Testis (tissue), 3 donors: ENCODE measurements around the gene COMMD3. TPM values are rescaled to one million over a fixed set of nuclear protein-coding genes. Genes with fewer than 3 reads are reported as not detected.
"Not testable (repeated sequence)": the region's sequence is repeated elsewhere in the genome, so short reads cannot be mapped to it uniquely, and the experiment has no call there.

ENCODE experiments used
- DNase-seq: peaks from one replicate; pipeline ENCODE4 v3.0.0-alpha.2; 2019
- H3K27ac ChIP-seq, 2 donors: fragments of 200-600 bp; sonication (generic); one replicate each; pipeline ENCODE4 v1.5.1; 2019
- H3K27me3 ChIP-seq: fragments of 200-600 bp; sonication (generic); one replicate; pipeline ENCODE4 v1.5.1; 2019
- H3K36me3 ChIP-seq: fragments of 200-600 bp; sonication (generic); one replicate; pipeline ENCODE4 v1.5.1; 2017; ENCODE audit warnings: low read depth; ENCODE audit errors: missing control alignments
- H3K4me1 ChIP-seq: fragments of 200-600 bp; sonication (generic); one replicate; pipeline ENCODE4 v1.5.1; 2019
- H3K4me3 ChIP-seq, 2 donors: fragments of 200-600 bp; sonication (generic); one replicate each; pipeline ENCODE4 v1.5.1; 2017 to 2019
- H3K9me3 ChIP-seq: fragments of 200-600 bp; sonication (generic); one replicate; pipeline ENCODE4 v1.5.1; 2017
- POLR2A ChIP-seq: fragments of 450-650 bp; IDR thresholded peaks from one replicate; pipeline ENCODE4 v1.6.1; 2017; ENCODE audit warnings: antibody characterized with exemption, mild to moderate bottlenecking, moderate library complexity
- WGBS, 2 donors: methylation state at CpG; one replicate each; pipeline ENCODE4 v1.1.5; 2018; 5-methylcytosine and 5-hydroxymethylcytosine counted together
- intact Hi-C: fragments of 100-400 bp; cut with DNase I; formaldehyde crosslinking; loops from one replicate; pipeline ENCODE4 v1.15.1; 2023; ENCODE audit warnings: low total_unique reads
- polyA plus RNA-seq: library from polyadenylated mRNA; stranded (reverse); fragments of 350-450 nt; fragmentation: Illumina TruSeq; extraction: RNeasy Lipid Tissue Mini Kit (QIAGEN cat#74804); gene quantifications from one replicate; pipeline ENCODE4 v1.2.3, GENCODE V29; 2014; ENCODE audit warnings: low read depth, low replicate concordance; ENCODE audit not compliant: insufficient read depth
- total RNA-seq, 2 donors: library from RNA; depleted of rRNA; stranded (reverse); fragments of >200 nt; gene quantifications; one replicate each; pipeline ENCODE4 v1.2.3, GENCODE V29; 2016
- TF ChIP-seq, protein P1 (sequence below), 3 experiments: fragments of 450-650 bp in 2 of 3; fragments of 200-600 bp in 1 of 3; sonication (generic) in 1 of 3; IDR thresholded peaks; one replicate each; pipeline ENCODE4 v1.5.1; 2016 to 2019; ENCODE audit warnings: antibody characterized with exemption in 3 of 3, mild to moderate bottlenecking in 2 of 3, moderate library complexity in 1 of 3

The COMMD3 gene
- total and polyA plus RNA-seq, 3 donors from 2014 or later: 40.6 to 70.2 (median 42.5) TPM

GRCh38 chr10:22356324-22356873 is 40.2 kb downstream of the COMMD3 start:
- WGBS, 2 donors: 82 to 87% methylated on average over 4 of the region's 4 CpGs
- intact Hi-C loops: no loop called here
- TF ChIP-seq, protein P1, sequence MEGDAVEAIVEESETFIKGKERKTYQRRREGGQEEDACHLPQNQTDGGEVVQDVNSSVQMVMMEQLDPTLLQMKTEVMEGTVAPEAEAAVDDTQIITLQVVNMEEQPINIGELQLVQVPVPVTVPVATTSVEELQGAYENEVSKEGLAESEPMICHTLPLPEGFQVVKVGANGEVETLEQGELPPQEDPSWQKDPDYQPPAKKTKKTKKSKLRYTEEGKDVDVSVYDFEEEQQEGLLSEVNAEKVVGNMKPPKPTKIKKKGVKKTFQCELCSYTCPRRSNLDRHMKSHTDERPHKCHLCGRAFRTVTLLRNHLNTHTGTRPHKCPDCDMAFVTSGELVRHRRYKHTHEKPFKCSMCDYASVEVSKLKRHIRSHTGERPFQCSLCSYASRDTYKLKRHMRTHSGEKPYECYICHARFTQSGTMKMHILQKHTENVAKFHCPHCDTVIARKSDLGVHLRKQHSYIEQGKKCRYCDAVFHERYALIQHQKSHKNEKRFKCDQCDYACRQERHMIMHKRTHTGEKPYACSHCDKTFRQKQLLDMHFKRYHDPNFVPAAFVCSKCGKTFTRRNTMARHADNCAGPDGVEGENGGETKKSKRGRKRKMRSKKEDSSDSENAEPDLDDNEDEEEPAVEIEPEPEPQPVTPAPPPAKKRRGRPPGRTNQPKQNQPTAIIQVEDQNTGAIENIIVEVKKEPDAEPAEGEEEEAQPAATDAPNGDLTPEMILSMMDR (IDR thresholded peaks at IDR 0.05): no peak
- no peak for TF ChIP-seq POLR2A

GRCh38 chr10:22357770-22358169 is 41.6 kb downstream of the COMMD3 start:
- H3K9me3 ChIP-seq, H3K27me3 ChIP-seq, intact Hi-C loops, H3K4me1 ChIP-seq, H3K27ac ChIP-seq, H3K36me3 ChIP-seq, H3K4me3 ChIP-seq, DNase-seq: not testable (repeated sequence)
- 96 to 97% methylated on average over 3 of the region's 4 CpGs for WGBS, 2 donors

More at GRCh38 chr10:22356324-22356873, 40.2 kb downstream of the COMMD3 start:
- H3K27me3 ChIP-seq: no peaks in the 10 kb centered on the region
- DNase-seq: no peak
- H3K4me1 ChIP-seq: no peaks in the 10 kb centered on the region
- no peak overlapping the region for H3K4me3 ChIP-seq
- H3K27ac ChIP-seq: peak overlapping the region in 1 of 2 donors; percentile 25
- H3K36me3 ChIP-seq: no peaks in the 10 kb centered on the region
- H3K9me3 ChIP-seq: no peaks in the 10 kb centered on the region

DNA sequence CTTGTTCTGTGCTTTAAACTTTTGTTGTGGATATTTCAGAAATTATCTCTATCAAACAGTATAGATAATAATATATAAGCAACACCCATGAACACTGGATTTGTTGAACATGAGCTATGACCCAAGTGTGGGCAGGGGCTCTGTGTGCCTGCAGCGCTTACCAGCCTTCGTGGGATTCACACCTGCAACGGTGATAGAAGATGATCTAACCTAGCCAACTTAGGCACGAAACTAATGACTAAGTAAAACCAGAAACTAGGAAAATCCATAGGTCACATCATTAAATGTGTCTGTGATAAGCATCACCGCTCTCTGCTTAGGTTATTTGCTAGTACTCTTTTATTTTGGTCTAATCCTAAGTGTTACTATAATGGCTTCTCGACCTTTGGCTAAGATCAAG is 47.1 kb downstream of the COMMD3 start:
- H3K4me1 ChIP-seq: no peaks in the 10 kb centered on the region
- 92 to 96% methylated on average over 6 of the region's 6 CpGs for WGBS, 2 donors
- H3K4me3 ChIP-seq: no peak overlapping the region
- no peaks in the 10 kb centered on the region for H3K27me3 ChIP-seq
- intact Hi-C loops: no loop called here
- TF ChIP-seq POLR2A: no peak
- TF ChIP-seq, protein P1 (IDR thresholded peaks at IDR 0.05): no peak
- H3K9me3 ChIP-seq: no peaks in the 10 kb centered on the region
- H3K36me3 ChIP-seq: no peaks in the 10 kb centered on the region
- H3K27ac ChIP-seq: no peak overlapping the region
- no peak for DNase-seq

- no peaks in the 10 kb centered on the region for H3K4me1 ChIP-seq
- no peaks in the 10 kb centered on the region for H3K36me3 ChIP-seq
- intact Hi-C loops: no loop called here
- no peaks in the 10 kb centered on the region for H3K27me3 ChIP-seq
- TF ChIP-seq, protein P1 (IDR thresholded peaks at IDR 0.05): no peak
- no peak for TF ChIP-seq POLR2A
- no peaks in the 10 kb centered on the region for H3K9me3 ChIP-seq
- WGBS, 2 donors: 82 to 85% methylated on average over 5 of the region's 5 CpGs
- no peak overlapping the region for H3K4me3 ChIP-seq
- DNase-seq: no peak
- H3K27ac ChIP-seq: no peak overlapping the region
Measured at GRCh38 chr10:22364407-22365140, 48.4 kb downstream of the COMMD3 start.

DNA sequence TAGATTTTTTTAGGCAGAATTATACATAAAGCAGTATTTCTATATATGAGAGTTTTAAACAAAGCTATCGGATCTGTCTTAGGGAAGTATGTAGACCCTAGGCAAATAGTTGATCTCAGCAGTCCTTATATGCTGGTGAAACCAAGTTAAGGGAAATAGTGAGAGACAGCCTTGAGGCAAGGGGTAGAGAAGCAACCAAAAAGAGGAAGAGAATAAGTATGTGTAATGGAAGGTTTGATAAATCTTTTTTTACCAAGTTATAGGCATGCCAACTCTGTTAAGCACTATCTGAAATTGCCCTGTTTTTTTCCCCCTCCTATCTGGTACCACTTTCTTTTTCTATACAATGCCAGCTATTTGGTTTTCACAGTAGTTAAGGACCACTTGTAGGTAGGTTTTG is 49.0 kb downstream of the COMMD3 start:
- DNase-seq: no peak
- no peak for TF ChIP-seq POLR2A
- TF ChIP-seq, protein P1 (IDR thresholded peaks at IDR 0.05): no peak
- no peaks in the 10 kb centered on the region for H3K36me3 ChIP-seq
- H3K9me3 ChIP-seq: no peaks in the 10 kb centered on the region
- intact Hi-C loops: no loop called here
- no peaks in the 10 kb centered on the region for H3K27me3 ChIP-seq
- H3K4me3 ChIP-seq: no peak overlapping the region
- H3K27ac ChIP-seq: no peak overlapping the region
- H3K4me1 ChIP-seq: no peaks in the 10 kb centered on the region
- 81 to 96% methylated on average over 1 of the region's 1 CpG for WGBS, 2 donors
